ENCODE measurements around the gene OTUB2.
"Not testable (repeated sequence)": the region's sequence is repeated elsewhere in the genome, so short reads cannot be mapped to it uniquely, and the experiment has no call there.

OTUB2 gene

DNA sequence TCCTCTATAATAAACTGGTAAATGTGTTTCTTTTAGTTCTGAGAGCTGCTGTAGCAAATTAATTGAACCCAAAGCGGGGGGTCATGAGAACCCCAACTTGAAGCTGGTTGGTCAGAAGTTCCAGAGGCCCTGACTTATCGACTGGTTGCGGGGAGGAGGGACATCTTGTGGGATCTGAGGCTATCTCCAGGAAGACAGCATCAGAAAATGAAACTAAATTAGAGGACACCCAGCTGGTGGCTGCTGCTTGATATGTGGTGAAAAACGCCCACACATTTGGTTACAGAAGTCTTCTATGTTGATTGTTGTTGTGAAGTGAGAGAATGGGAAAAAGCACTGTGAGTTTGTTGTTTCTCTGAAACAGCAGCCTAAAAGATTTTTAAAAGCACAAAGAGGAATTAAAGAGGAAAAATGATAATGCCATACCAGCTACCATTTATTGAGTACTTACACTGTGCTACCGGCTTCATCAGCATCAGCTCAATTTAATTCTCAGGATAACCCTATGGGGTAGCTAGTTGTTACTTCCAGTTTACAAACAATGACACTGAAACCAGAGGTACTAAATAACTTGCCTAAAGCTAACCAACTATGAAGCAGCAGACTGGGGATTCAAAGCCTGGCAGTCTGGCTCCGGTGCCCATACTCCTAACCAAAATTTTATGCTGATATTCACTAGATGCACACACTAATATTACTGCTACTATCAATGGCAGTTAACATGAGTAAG lies 30.6 kb downstream of the OTUB2 start:
- DNase-seq (ENCODE audit: low read depth): no peak

DNA sequence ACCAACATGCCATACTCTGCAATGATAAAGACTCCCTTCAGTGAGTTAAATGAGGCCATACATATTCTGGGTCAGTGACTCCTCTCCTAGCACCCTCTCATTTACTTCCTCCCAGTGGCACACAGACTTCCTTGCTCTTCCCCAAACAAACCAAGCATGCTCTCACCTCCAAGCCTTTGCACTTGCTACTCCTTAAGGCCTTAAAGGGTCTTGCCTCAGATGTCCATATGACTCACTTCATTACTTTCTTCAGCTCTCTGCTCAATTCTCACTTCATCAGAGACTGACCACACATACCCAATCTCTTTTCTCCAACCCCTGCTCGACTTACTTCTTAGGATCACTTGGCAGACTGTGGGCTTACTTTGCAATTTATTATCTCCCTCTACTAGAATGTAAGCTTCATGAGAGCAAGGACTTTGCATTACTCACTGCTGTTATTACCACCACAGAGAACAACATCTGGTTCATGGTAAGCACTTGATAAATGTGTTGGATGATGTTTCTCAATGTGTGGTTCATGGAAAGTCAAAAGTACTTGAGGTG lies 32.1 kb downstream of the OTUB2 start:
- DNase-seq (ENCODE audit: low read depth): no peak

DNA sequence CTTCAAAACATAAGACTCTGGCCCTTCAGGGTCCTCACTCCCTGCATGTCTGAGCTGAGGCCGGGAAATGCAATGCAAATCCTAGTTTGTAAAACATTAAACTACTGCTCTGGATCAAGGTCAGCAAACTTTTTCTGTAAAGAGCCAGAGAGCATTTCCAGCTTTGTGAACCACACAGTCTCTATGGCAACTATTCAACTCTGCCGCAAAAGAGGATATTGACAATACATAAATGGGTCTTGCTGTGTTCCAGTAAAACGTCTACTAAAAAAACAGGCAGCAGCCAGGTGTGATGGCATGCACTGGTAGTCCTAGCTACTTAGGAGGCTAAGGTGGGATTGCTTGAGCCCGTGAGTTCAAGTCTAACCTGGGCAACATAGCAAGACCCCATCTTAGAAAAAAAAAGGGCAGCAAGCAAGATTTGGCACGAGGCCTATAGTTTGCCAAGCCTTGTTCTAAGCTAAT lies 32.6 kb downstream of the OTUB2 start:
- no peak for DNase-seq (ENCODE audit: low read depth)

DNA sequence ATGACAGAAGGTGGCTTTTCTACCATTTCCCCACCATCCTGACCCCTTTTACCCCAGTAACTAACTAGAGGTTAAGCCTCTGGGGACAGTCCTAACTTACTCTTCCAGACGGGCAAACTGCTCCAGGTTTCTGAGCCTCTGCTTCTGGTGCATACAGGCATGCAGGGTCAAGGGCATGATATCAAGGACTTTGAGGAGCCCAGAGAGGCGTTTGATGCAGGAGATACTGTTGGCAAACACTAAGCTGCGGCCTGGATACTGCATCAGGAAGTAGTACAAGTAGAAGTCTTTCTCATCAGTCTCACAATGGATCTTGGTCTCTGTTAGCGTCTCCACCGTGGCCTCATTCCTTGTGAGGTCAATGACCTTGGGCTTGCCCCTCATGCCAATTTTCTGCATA lies 33.9 kb downstream of the OTUB2 start:
- DNase-seq (ENCODE audit: low read depth): no peak

DNA sequence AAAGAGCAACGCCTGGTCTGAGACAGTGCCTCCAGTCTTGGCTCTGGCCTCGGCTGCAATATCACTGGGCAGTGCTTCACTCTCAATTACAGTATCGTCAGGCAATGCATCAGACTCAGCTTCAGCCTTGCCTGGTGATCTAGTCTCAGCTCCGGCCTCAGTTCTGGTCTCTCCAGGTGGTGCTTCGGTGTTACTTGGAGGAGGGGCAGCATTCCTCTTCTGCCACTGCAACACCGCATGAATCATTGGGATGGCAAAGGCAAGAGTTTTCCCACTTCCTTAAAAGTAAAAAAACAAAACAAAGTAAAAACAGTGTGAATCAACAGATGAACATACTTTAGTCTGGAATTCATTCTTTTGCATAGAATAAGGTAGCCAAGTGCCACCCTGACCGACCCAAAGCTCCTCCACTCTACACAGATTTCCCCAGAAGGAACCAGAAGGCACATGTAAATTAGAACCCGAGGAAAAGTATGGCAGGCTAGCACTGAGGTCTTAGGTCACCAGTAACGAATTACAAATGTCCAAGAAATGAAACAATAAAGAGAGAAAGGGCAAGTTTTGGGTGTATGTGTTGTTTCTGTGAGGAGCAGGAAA lies 36.3 kb downstream of the OTUB2 start:
- DNase-seq (ENCODE audit: low read depth): no peak

DNA sequence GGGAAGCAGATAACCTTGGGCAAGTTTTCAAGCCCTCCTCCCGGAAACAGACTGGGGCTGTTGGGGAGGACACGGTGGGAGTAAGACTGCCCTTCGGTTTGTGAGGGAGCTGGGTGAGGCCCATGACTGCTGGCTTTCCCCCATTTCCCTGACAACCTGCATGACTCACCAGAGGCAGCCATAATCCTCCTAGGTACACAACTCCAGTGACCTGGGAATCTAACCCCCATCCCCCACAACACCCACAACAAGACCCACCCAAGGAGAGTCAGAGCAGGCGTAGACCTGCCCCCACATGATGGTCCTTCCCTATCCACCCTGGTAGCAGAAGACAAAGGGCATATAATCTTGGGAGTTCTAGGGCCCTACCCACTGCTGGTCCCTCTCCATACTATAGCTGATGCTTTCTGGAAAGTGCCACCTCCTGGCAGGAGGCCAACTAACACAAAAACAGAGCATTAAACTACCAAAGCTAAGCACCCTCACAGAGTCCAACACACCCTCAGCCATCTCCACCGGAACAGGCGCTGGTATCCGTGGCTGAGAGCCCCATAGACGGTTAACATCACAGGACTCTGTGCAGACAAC lies 40.0 kb downstream of the OTUB2 start:
- no peak for DNase-seq (ENCODE audit: low read depth)

DNA sequence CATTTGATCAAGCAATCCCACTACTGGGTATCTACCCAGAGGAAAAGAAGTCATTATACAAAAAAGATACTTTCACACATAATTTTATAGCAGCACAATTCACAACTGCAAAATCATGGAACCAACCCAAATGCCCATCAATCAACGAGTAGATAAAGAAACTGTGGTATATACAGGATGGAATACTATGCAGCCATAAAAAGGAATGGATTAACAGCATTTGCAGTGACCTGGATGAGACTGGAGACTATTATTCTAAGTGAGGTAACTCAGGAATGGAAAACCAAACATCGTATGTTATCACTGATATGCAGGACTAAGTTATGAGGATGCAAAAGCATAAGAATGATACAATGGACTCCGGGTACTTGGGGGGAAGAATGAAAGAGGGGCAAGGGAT lies 45.9 kb downstream of the OTUB2 start:
- DNase-seq (ENCODE audit: low read depth): not testable (repeated sequence)

DNA sequence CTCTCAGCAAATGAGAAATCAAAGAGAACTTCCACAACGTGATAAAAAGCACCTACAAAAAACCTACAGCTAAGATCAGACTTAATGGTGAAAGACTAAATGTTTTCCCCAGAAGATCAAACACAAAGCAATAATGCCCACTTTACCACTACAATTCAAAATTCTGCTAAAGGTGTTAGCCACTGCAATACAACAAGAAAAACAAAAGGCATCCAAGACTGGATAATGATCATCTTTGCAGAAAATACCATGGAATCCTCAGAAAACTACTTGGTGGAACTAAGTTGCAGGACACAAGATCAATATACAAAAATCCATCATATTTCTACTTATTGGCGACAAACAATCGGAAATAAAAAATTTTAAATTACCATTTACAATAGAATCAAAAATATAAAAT lies 48.4 kb downstream of the OTUB2 start:
- no peak for DNase-seq (ENCODE audit: low read depth)

DNA sequence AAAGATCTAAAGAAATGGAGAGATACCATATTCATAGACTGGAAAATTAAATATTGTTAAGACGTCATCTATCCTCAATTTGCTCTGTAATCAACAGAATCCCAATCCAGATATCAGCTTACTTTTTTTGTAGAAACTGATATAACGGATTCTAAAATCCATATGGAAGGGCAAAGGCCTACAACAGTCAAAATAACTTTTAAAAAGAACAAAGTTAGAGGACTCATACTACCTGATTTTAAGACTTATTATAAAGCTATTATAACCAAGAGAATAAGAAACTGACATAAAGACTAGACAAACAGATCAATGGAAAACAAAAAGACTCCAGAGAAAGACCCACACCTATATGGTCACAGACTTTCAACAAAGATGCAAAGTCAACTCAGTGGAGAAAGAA lies 48.9 kb downstream of the OTUB2 start:
- DNase-seq (ENCODE audit: low read depth): no peak

DNA sequence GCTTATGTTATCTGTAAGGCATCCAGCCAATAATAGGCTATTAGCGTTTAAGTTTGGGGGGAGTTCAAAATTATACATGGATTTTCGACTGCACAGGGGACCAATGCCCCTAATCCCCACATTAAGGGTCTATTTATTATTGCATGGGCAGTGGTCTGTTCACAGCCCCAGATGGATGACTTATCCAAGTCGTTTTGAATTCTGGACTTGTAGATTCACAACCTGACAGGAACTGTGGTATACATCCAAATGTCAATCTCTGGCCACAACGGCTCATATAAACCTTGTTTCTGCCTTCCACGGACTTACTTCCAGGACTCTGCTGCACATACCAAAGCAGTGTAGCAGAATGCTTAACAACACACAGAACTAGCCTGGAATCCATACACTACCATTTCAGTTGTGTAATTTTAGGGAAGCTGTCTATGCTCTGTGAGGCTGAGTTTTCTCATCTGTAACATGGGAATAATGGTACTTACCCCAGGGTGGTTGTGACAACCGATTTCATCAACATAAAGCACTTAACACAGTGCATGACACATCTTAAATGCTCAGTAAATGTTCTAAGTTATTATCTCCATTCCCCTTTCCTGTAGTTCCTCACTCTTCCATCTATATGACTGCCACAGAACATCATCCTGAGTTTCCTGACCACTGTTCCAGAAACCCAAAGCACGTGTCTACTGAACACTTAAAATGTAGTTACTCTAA lies 51.1 kb downstream of the OTUB2 start:
- no peak for DNase-seq (ENCODE audit: low read depth)

DNA sequence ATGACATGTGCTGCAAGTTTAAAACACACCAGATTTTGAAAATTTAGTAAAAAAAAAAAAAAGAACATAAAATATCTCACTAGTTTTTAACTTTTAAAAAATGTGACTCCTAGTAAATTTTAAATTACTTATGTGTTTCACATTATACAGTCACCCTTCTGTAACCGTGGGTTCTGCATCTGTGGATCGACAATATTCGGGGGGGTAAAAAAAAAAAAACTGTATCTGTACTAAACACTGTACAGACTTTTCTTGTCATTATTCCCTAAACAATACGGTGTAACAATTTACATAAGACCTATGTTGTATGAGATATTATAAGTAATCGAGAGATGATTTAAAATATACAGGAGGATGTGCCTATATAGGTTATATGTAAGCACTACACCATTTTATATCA lies 51.7 kb downstream of the OTUB2 start:
- DNase-seq (ENCODE audit: low read depth): no peak

DNA sequence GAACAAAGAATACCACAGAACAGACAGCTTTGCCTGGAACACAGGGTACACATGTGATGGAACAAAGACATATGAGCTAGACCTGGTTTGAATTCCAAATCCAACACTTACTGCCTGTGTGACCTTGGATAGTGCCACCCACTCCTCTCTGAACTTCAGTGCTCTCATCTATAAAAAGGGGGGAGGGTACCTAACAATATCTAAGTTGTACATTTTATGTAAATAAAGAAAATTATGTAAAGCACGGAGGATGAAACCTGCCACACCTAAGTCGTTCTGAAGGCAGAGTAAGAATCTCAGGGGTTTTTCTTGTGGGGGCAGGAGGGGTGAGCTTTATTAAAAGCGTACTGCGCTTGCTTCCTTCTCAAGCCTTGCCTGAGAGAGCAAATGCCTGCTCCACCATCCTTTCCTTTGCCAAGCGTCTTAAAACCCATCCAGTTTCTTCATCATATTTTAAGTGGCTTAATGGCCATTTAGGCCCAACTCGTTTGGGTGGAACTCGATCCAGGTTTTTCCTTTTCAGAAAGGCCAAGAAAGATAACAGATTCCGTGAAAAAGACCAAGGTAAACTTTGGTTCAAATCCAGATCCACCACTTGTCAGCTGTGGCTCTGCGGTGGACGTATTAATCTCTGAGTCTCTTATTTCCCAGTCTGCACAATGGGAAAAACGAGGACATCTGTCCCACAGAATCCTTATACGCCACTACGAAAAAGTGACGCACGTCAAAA lies 53.9 kb downstream of the OTUB2 start:
- no peak for DNase-seq (ENCODE audit: low read depth)

DNA sequence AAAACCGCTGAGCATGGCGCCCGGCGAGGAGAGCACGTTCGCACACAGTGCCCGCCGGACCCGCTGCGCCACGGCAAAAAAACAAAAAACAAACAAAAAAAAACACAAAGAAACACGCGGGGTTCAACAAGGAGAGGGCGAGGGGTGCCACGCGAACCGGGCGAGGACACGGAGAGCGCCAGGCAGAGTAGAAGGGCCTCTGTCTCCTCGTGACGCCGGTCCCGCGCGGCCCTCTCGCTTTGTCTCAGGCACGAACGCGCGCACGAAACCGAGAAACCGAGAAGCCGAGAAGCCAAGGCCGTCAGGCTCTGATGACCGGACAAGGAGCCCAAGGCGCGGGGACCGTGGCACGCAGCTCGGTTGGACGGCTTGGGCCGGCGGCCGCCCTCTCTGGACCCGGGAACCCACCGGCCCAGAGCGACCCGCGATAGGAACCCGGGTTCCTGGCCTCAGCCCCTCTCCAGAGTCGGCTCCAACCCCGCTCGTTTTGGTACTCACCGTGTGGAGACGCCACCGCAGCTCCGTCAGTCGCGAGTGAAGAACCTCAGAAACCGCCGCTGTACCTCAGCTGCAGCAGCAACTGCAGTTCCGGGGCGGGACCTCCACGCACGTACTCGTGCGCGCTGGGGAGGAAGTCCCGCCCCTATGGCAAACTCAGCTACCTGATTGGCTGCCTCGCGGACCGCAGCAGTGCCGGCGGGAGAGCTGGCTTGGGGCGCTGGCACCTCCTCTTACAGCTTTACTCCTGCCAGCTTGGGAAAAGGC lies 54.7 kb downstream of the OTUB2 start, which contains the start of the genes DDX24 and IFI27L1:
TSS of gene DDX24 (minus strand) at position 582 of the 765 bp plus-strand sequence. CDS start 1,460 bp downstream, outside the sequence.
TSS of gene IFI27L1 (plus strand) at position 690 of the 765 bp plus-strand sequence. CDS start 15,628 bp downstream, outside the sequence.
- DNase-seq (ENCODE audit: low read depth): peak; percentile 91

DNA sequence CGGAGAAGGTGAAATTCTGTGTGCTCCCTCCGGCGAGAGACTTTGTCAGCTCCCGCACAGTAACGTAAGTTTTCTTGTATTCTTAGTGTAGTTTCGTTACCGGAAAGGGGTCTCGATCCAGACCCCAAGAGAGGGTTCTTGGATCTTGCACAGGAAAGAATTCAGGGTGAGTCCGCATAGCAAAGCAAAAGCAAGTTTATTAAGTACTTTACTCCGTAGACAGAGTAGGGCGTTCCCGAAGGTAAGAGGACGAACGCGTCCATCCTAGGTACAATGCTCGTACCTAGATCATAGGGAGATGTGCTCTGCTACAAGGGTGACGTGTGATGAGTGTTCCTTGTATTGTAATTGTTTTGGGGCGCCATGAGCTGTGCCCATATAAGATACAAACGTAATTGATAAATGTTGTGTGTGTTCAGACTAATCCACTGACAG lies 55.3 kb downstream of the OTUB2 start:
- DNase-seq (ENCODE audit: low read depth): no peak

DNA sequence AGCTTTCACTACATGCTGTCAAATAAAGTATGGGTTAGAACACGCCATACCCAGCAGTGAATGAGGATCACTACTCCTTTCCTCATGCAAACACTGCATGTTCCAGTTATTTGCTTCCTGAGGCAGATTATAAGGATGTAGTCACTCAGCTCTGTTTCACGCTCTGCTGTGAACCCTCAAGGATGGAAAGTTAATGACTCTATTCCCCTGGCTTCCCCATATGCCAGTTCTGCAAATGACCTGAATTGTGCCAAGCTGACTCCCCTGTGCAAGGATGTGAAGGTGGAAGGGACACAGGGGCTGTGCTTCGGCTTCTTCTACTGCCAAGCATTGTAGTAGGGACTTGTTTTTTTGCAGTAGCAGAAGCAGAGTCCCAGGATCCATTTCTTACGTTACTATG lies 61.8 kb downstream of the OTUB2 start:
- no peak for DNase-seq (ENCODE audit: low read depth)

DNA sequence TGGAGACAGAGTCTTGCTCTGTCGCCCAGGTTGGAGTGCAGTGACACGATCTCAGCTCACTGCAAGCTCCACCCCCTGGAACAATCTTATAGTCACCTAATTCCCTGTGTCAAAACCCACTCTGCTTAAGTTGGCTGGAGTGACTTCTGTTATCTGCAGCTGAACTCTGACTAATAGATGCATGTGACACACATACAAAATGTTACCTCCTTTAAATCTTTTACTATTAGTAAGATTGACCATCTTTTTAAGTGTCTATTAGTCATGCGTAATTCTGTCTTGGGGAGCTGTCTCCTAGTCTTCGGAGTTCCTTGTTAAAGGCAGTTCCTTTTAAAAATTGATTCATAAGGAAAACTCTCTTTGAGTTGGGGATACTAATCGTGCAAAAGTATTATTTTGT lies 62.4 kb downstream of the OTUB2 start:
- DNase-seq (ENCODE audit: low read depth): no peak

DNA sequence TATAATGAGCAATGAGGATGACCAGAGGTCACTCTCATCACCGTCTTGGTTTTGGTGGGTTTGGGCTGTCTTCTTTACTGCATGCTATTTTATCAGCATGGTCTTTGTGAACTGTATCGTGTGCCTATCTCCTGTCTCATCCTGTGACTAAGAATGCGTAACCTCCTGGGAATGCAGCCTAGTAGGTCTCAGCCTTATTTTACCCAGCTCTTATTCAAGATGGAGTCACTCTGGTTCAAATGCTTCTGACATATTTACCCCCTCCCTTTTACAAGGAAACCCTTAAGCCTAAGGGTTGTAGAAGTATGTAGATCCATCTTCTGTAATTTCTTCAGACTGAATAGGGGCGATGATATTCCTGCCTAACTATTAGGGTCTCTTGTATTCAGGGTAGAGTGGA lies 63.3 kb downstream of the OTUB2 start:
- no peak for DNase-seq (ENCODE audit: low read depth)

DNA sequence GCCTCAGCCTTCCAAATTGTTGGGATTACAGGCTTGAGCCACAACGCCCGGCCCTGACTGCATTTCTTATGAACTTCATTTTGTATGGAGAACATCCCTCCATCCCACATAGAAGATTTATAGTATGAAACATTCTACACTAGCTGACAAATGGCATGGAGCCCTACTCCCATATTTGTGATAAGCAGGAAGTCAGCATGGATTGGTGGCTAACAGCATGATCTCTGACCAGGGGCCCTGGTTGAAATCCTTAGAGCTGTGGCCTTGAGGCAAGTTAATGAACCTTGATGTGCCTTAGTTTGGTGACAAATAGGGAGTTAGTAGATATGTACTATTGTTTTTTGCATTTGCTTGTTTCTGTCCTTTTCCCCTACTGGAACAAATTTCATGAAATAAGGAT lies 67.3 kb downstream of the OTUB2 start:
- no peak for DNase-seq (ENCODE audit: low read depth)

DNA sequence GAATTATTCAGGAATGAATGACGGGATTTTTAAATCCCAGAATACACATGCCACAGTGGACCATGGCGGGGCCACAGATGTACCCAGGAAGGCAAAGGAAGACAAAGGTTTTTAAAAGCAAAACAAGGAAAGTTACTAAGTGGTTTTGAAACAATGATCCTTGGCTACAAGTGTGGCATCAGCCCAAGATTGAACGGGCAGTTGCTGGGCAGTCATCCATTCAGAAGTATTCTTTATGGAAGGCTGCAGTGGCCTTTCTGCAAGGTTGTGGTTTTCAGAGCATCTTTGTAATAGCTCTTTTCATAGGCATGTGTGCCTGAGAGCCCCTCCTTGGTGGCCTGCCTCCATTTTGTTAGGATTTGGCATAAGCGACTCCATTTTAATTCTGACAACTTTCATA lies 71.0 kb downstream of the OTUB2 start:
- DNase-seq (ENCODE audit: low read depth): no peak
